Measurements from ENCODE around the gene STIM1.
"Not testable (repeated sequence)": the region's sequence is repeated elsewhere in the genome, so short reads cannot be mapped to it uniquely, and the experiment has no call there.

The STIM1 gene

GRCh38 chr11:3995307-3995706, 139.8 kb downstream of the STIM1 start:
- no peak for DNase-seq (ENCODE audit: low read depth)
- no peak for TF ChIP-seq CTCF (conservative IDR thresholded peaks at IDR 0.05; ENCODE audit: low read depth, low read length)
- H3K4me3 ChIP-seq (ENCODE audit: low read depth, low read length), result no peak overlapping the region

GRCh38 chr11:3995949-3996554, 140.6 kb downstream of the STIM1 start:
- DNase-seq (ENCODE audit: low read depth), result no peak
- no peak for TF ChIP-seq CTCF (conservative IDR thresholded peaks at IDR 0.05; ENCODE audit: low read depth, low read length)

DNA sequence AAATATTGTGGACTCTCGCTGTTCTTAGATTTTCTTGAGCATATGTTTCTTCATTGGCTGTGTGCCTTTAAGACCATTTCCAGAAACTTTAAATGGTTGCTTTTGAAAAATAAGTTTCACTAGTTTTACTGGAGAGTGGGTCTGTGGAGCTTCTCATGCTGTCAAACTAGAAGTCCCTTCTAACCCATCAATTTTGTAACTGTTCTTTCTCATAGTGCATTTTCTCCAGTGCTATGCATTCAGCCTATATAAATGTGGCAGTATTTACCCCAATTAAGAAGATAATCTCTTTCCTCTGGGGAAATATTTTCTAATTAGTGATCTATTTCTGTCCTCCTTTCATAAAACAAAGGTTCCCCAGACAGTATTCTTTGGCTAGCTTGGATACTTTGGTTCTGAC, 141.2 kb downstream of the STIM1 start:
- DNase-seq (ENCODE audit: low read depth), result no peak
- no peak for TF ChIP-seq CTCF (conservative IDR thresholded peaks at IDR 0.05; ENCODE audit: low read depth, low read length)
- H3K4me3 ChIP-seq (ENCODE audit: low read depth, low read length), result no peak overlapping the region

More at GRCh38 chr11:3995949-3996554, 140.6 kb downstream of the STIM1 start:
- H3K4me3 ChIP-seq (ENCODE audit: low read depth, low read length), result no peak overlapping the region

GRCh38 chr11:4004753-4005152, 149.3 kb downstream of the STIM1 start:
- H3K4me3 ChIP-seq (ENCODE audit: low read depth, low read length), result not testable (repeated sequence)

GRCh38 chr11:4006946-4007680, 151.6 kb downstream of the STIM1 start:
- DNase-seq (ENCODE audit: low read depth), result no peak
- H3K4me3 ChIP-seq (ENCODE audit: low read depth, low read length), result no peak overlapping the region
- no peak for TF ChIP-seq CTCF (conservative IDR thresholded peaks at IDR 0.05; ENCODE audit: low read depth, low read length)

More at GRCh38 chr11:4004753-4005152, 149.3 kb downstream of the STIM1 start:
- DNase-seq (ENCODE audit: low read depth), result not testable (repeated sequence)

DNA sequence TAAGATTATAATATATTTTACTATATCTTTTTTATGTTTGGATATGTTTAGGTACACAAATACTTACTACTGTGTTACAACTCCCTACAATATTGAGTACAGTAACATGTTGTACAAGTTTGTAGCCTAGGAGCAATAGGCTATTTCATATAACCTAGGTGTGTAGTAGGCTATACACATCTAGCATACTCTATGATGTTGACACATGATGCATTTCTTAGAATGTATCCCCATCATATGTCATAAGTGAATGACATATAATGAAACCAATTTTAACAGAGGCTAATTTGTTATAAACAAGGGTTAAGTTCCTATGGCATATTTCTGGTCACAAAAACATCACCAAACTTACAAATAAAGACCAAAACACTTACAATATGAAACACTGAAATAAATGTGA, 152.7 kb downstream of the STIM1 start:
- no peak for DNase-seq (ENCODE audit: low read depth)
- H3K4me3 ChIP-seq (ENCODE audit: low read depth, low read length), result no peak overlapping the region
- no peak for TF ChIP-seq CTCF (conservative IDR thresholded peaks at IDR 0.05; ENCODE audit: low read depth, low read length)

GRCh38 chr11:4016602-4017001, 161.1 kb downstream of the STIM1 start:
- H3K4me3 ChIP-seq (ENCODE audit: low read depth, low read length); DNase-seq (ENCODE audit: low read depth): not testable (repeated sequence)

DNA sequence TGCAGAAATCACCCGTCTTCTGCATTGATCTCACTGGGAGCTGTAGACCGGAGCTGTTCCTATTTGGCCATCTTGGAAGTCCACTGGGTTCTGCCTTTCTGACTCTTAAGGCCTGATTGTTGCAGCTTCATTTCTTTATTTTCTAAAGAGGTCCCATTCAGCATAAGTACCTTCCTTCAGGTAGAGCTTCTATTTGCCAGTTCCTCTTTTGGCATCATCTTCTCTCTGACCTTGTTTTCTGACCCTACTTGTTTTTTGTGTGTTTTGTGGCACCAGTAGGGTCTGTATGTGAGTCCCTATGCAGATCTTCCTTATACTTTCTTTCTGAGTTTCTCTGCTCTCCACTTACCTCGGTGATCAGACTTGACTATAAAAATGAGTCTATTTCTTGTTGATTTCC, 161.7 kb downstream of the STIM1 start:
- no peak for TF ChIP-seq CTCF (conservative IDR thresholded peaks at IDR 0.05; ENCODE audit: low read depth, low read length)
- no peak for DNase-seq (ENCODE audit: low read depth)
- no peak overlapping the region for H3K4me3 ChIP-seq (ENCODE audit: low read depth, low read length)
